Activated CD8-positive, alpha-beta T cell treated with anti-CD3 and anti-CD28 coated beads, Interleukin-2, amount 10 ng/mL, durations not matched to agents 7 days and 5 days (primary cell): ENCODE data around the gene NUDT15. TPM values are rescaled to one million over a fixed set of nuclear protein-coding genes. Genes with fewer than 3 reads are reported as not detected.

ENCODE experiments used
- total RNA-seq, 2 experiments: library from RNA; stranded (reverse); gene quantifications; one replicate each; pipeline ENCODE4 v1.2.3, GENCODE V29; 2021

NUDT15 gene
- total RNA-seq, 2 experiments from 2014 or later: 15.4 to 15.7 TPM

Other genes with a start within 250 kb of the NUDT15 start
- 10 to 100 TPM; 42.1 to 44.2 TPM for gene SUCLA2, start 36.5 kb upstream of the NUDT15 start, total RNA-seq
- 10 to 100 TPM; 65.3 to 65.5 TPM for gene MED4, start 57.4 kb downstream of the NUDT15 start, total RNA-seq
- 100 to 1,000 TPM; 243 to 244 TPM for gene ITM2B, start 195.5 kb downstream of the NUDT15 start, total RNA-seq